ENCODE results near the gene S100PBP.
A peak's percentile ranks its signal among the peaks of the same experiment; 100 is the strongest.

The S100PBP gene

GRCh38 chr1:32817815-32818786 is 648 bp downstream of the S100PBP start:
- ChIA-PET POLR2A (interaction anchor here (1.5 to 1.7 kb wide), 3 partner anchors 9 to 167 kb away, joined by 4 to 5 read pairs (median 4); partner anchors contain the start of gene RBBP4), CTCF (interaction anchor here (0.6 kb wide), 1 partner anchor 190 kb away, joined by 3 read pairs; no protein-coding TSS in a partner anchor)
- DNase-seq (ENCODE audit: extremely low spot score), result peak; percentile 82
- TF ChIP-seq SP1 (IDR thresholded peaks at IDR 0.05), result no peak
- peak; percentile 73 for TF ChIP-seq CTBP1 (IDR thresholded peaks at IDR 0.05; ENCODE audit: borderline replicate concordance)
- no peak for TF ChIP-seq SUZ12 (IDR thresholded peaks at IDR 0.05)
- TF ChIP-seq ZNF384 (IDR thresholded peaks at IDR 0.05), result no peak
- TF ChIP-seq NFRKB (IDR thresholded peaks at IDR 0.05), result no peak
- no peak for TF ChIP-seq FOXA1 (IDR thresholded peaks at IDR 0.05)
- peak; percentile 33; the same call in 1 of the 2 replicates for TF ChIP-seq ELF4 (IDR thresholded peaks at IDR 0.05)
- no peak for TF ChIP-seq PKNOX1 (IDR thresholded peaks at IDR 0.05)
- TF ChIP-seq TARDBP (IDR thresholded peaks at IDR 0.05), result 0 out of 2 replicates have a peak, but pooled peaks have one; percentile 28
- TF ChIP-seq FOXK2 (IDR thresholded peaks at IDR 0.05), result no peak
- no peak for TF ChIP-seq BHLHE40 (IDR thresholded peaks at IDR 0.05; ENCODE audit: borderline replicate concordance)
- TF ChIP-seq ARNT (IDR thresholded peaks at IDR 0.05), result no peak
- no peak for TF ChIP-seq HDGF (IDR thresholded peaks at IDR 0.05; ENCODE audit: borderline replicate concordance)
- peak; percentile 28 for TF ChIP-seq L3MBTL2 (conservative IDR thresholded peaks at IDR 0.05)
- TF ChIP-seq LEF1 (IDR thresholded peaks at IDR 0.05; ENCODE audit: borderline replicate concordance), result no peak; the same call in 1 of the 2 replicates
- peak; percentile 51 for TF ChIP-seq FOXM1 (IDR thresholded peaks at IDR 0.05; ENCODE audit: borderline replicate concordance)

- no peak for DNase-seq (ENCODE audit: extremely low spot score)
- ChIA-PET CTCF (no interaction called here), POLR2A (no interaction called here)
- no peak for TF ChIP-seq ZNF384 (IDR thresholded peaks at IDR 0.05)
- TF ChIP-seq CTBP1 (IDR thresholded peaks at IDR 0.05; ENCODE audit: borderline replicate concordance), result no peak
- no peak for TF ChIP-seq L3MBTL2 (conservative IDR thresholded peaks at IDR 0.05)
- TF ChIP-seq SUZ12 (IDR thresholded peaks at IDR 0.05), result no peak
- TF ChIP-seq BHLHE40 (IDR thresholded peaks at IDR 0.05; ENCODE audit: borderline replicate concordance), result no peak
- TF ChIP-seq LEF1 (IDR thresholded peaks at IDR 0.05; ENCODE audit: borderline replicate concordance), result no peak
- no peak for TF ChIP-seq TARDBP (IDR thresholded peaks at IDR 0.05)
- TF ChIP-seq FOXM1 (IDR thresholded peaks at IDR 0.05; ENCODE audit: borderline replicate concordance), result no peak
- TF ChIP-seq SP1 (IDR thresholded peaks at IDR 0.05), result no peak
- no peak for TF ChIP-seq FOXA1 (IDR thresholded peaks at IDR 0.05)
- no peak for TF ChIP-seq ELF4 (IDR thresholded peaks at IDR 0.05)
- no peak for TF ChIP-seq HDGF (IDR thresholded peaks at IDR 0.05; ENCODE audit: borderline replicate concordance)
- no peak for TF ChIP-seq ARNT (IDR thresholded peaks at IDR 0.05)
- TF ChIP-seq PKNOX1 (IDR thresholded peaks at IDR 0.05), result no peak
- TF ChIP-seq NFRKB (IDR thresholded peaks at IDR 0.05), result no peak
- no peak for TF ChIP-seq FOXK2 (IDR thresholded peaks at IDR 0.05)
Observed at GRCh38 chr1:32818804-32819541, 1.5 kb downstream of the S100PBP start.

- no peak for DNase-seq (ENCODE audit: extremely low spot score)
- POLR2A ChIA-PET, result no interaction called here
- TF ChIP-seq L3MBTL2 (conservative IDR thresholded peaks at IDR 0.05) (no peak), ELF4 (IDR thresholded peaks at IDR 0.05) (no peak), FOXM1 (IDR thresholded peaks at IDR 0.05; ENCODE audit: borderline replicate concordance) (no peak), BHLHE40 (IDR thresholded peaks at IDR 0.05; ENCODE audit: borderline replicate concordance) (no peak), SUZ12 (IDR thresholded peaks at IDR 0.05) (no peak), CTBP1 (IDR thresholded peaks at IDR 0.05; ENCODE audit: borderline replicate concordance) (no peak), HDGF (IDR thresholded peaks at IDR 0.05; ENCODE audit: borderline replicate concordance) (no peak), FOXK2 (IDR thresholded peaks at IDR 0.05) (no peak), SP1 (IDR thresholded peaks at IDR 0.05) (no peak), FOXA1 (IDR thresholded peaks at IDR 0.05) (no peak), ZNF384 (IDR thresholded peaks at IDR 0.05) (no peak), TARDBP (IDR thresholded peaks at IDR 0.05) (no peak), LEF1 (IDR thresholded peaks at IDR 0.05; ENCODE audit: borderline replicate concordance) (no peak)
- CTCF ChIA-PET, result no interaction called here
Observed at GRCh38 chr1:32825181-32825580, 7.7 kb downstream of the S100PBP start.

GRCh38 chr1:32828341-32828740 is 10.9 kb downstream of the S100PBP start:
- TF ChIP-seq ZNF384 (IDR thresholded peaks at IDR 0.05), result no peak
- TF ChIP-seq ELF4 (IDR thresholded peaks at IDR 0.05), result no peak
- TF ChIP-seq HDGF (IDR thresholded peaks at IDR 0.05; ENCODE audit: borderline replicate concordance), result no peak
- no peak for TF ChIP-seq ARNT (IDR thresholded peaks at IDR 0.05)
- TF ChIP-seq FOXA1 (IDR thresholded peaks at IDR 0.05), result no peak
- no peak for TF ChIP-seq SUZ12 (IDR thresholded peaks at IDR 0.05)
- no peak for TF ChIP-seq SP1 (IDR thresholded peaks at IDR 0.05)
- TF ChIP-seq PKNOX1 (IDR thresholded peaks at IDR 0.05), result no peak
- TF ChIP-seq NFRKB (IDR thresholded peaks at IDR 0.05), result no peak
- no peak for TF ChIP-seq FOXM1 (IDR thresholded peaks at IDR 0.05; ENCODE audit: borderline replicate concordance)
- TF ChIP-seq L3MBTL2 (conservative IDR thresholded peaks at IDR 0.05), result no peak
- no peak for TF ChIP-seq FOXK2 (IDR thresholded peaks at IDR 0.05)
- no peak for TF ChIP-seq LEF1 (IDR thresholded peaks at IDR 0.05; ENCODE audit: borderline replicate concordance)
- no peak for TF ChIP-seq CTBP1 (IDR thresholded peaks at IDR 0.05; ENCODE audit: borderline replicate concordance)
- no peak for TF ChIP-seq TARDBP (IDR thresholded peaks at IDR 0.05)
- TF ChIP-seq BHLHE40 (IDR thresholded peaks at IDR 0.05; ENCODE audit: borderline replicate concordance), result no peak
- CTCF ChIA-PET, result interaction anchor here (0.7 to 1.5 kb wide), 2 partner anchors 47 to 48 kb away, joined by 3 to 4 read pairs; no protein-coding TSS in a partner anchor
- peak; percentile 38 for DNase-seq (ENCODE audit: extremely low spot score)
- POLR2A ChIA-PET, result no interaction called here
